Hepatocyte (in vitro differentiated cells): ENCODE measurements around the gene BID. TPM values are rescaled to one million over a fixed set of nuclear protein-coding genes. Genes with fewer than 3 reads are reported as not detected.

Experiments used
- DNase-seq: peaks from one replicate; pipeline ENCODE4 v3.0.0-alpha.2; 2016; ENCODE audit warnings: low spot score
- H2AFZ ChIP-seq: fragments of 200-600 bp; sonication (generic); 2 replicates; pipeline ENCODE4 v1.6.0; 2016; ENCODE audit warnings: antibody characterized with exemption, mild to moderate bottlenecking
- H3K27ac ChIP-seq: fragments of 200-600 bp; sonication (generic); 2 replicates; pipeline ENCODE4 v1.5.1; 2016; ENCODE audit warnings: mild to moderate bottlenecking
- H3K27me3 ChIP-seq: fragments of 200-600 bp; sonication (generic); 2 replicates; pipeline ENCODE4 v1.6.1; 2016
- H3K36me3 ChIP-seq: fragments of 200-600 bp; sonication (generic); replicated peaks from 2 replicates; pipeline ENCODE4 v1.5.1; 2016; ENCODE audit warnings: low read depth; ENCODE audit not compliant: insufficient read depth
- H3K4me1 ChIP-seq: fragments of 200-600 bp; sonication (generic); 2 replicates; pipeline ENCODE4 v1.5.1; 2016; ENCODE audit warnings: mild to moderate bottlenecking, moderate library complexity; ENCODE audit not compliant: insufficient read depth
- H3K4me2 ChIP-seq: fragments of 200-600 bp; sonication (generic); 2 replicates; pipeline ENCODE4 v1.6.0; 2016
- H3K4me3 ChIP-seq: fragments of 200-600 bp; sonication (generic); 2 replicates; pipeline ENCODE4 v1.5.1; 2016; ENCODE audit warnings: mild to moderate bottlenecking
- H3K79me2 ChIP-seq: fragments of 200-600 bp; sonication (generic); 2 replicates; pipeline ENCODE4 v1.6.0; 2017; ENCODE audit warnings: mild to moderate bottlenecking
- H3K9me2 ChIP-seq: fragments of 200-600 bp; sonication (generic); replicated peaks from 2 replicates; pipeline ENCODE4 v1.6.0; 2017; ENCODE audit warnings: mild to moderate bottlenecking; ENCODE audit not compliant: insufficient read depth
- H3K9me3 ChIP-seq: fragments of 200-600 bp; sonication (generic); 2 replicates; pipeline ENCODE4 v1.5.1; 2016; ENCODE audit warnings: low read depth, mild to moderate bottlenecking
- H4K20me1 ChIP-seq: fragments of 200-600 bp; sonication (generic); 2 replicates; pipeline ENCODE4 v1.6.0; 2016; ENCODE audit warnings: mild to moderate bottlenecking; ENCODE audit not compliant: insufficient read depth, poor library complexity, severe bottlenecking
- EZH2 ChIP-seq: fragments of 200-600 bp; sonication (generic); IDR thresholded peaks from 2 replicates; pipeline ENCODE4 v1.6.1; 2016; ENCODE audit warnings: antibody characterized with exemption, mild to moderate bottlenecking, borderline replicate concordance
- EZH2phosphoT487 ChIP-seq: fragments of 200-600 bp; sonication (generic); IDR thresholded peaks from one replicate; pipeline ENCODE4 v1.6.1; 2018; ENCODE audit warnings: antibody characterized with exemption, mild to moderate bottlenecking, low read depth, moderate library complexity; ENCODE audit not compliant: unreplicated experiment, severe bottlenecking
- WGBS: methylation state at CpG from one replicate; pipeline ENCODE4 v1.1.6; 2016; ENCODE audit warnings: low lambda C conversion rate; ENCODE audit errors: missing lambda C conversion rate; 5-methylcytosine and 5-hydroxymethylcytosine counted together
- polyA plus RNA-seq: library from polyadenylated mRNA; unstranded; fragments of >200 nt; fragmentation: Nextera tagmentation; extraction: Ambion mirVana; gene quantifications from 2 replicates; pipeline ENCODE4 v1.2.1, GENCODE V29; 2016
- total RNA-seq: library from RNA; depleted of rRNA; stranded (reverse); fragments of >200 nt; gene quantifications from 2 replicates; pipeline ENCODE4 v1.2.3, GENCODE V29; 2014
- TF ChIP-seq, protein P1 (sequence below): fragments of 200-600 bp; sonication (generic); IDR thresholded peaks from 2 replicates; pipeline ENCODE4 v1.5.1; 2016; ENCODE audit warnings: antibody characterized with exemption, mild to moderate bottlenecking; ENCODE audit not compliant: poor library complexity

The BID gene
- total and polyA plus RNA-seq, 2 experiments from 2014 or later, result 34.5 to 55.5 TPM

DNA sequence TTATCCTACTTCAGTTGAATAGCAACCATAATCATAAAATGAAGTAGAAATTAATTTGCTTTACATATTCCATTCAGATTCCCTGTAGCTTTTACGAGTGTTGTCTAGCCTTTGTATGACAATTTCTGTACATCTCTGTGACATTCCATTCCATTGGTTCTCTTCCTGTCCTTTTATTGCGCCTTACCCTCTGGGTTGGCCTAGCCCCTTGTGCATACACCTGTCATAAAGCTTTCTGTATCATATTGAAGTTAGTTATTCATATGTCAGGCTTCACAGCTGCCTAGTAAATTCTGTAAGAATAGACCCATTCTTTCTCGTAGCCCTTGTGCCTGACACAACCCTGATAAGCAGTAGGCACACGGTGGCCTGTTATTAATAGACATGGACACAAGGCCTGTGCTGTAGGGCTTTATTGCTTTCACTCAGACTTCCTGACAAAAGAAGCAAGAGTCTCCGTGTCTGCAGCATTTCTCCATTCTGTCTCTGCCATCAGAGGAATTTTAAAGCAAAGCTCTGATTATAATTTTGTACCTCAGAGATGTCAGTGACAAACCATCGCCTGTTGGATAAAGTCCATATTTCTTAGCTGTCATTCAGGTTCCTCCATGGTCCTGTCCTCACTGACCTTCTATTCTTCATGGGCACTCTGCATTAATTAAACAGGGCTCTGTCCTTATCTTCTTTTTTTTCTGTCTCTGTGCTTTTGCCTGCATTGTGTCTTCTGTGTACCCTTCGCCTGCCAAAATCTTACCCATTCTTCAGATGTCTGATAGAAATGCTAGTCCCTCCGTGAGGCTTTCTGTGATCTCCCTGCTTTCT, 49.4 kb downstream of the BID start:
- H3K79me2 ChIP-seq, result no peaks in the 10 kb centered on the region

DNA sequence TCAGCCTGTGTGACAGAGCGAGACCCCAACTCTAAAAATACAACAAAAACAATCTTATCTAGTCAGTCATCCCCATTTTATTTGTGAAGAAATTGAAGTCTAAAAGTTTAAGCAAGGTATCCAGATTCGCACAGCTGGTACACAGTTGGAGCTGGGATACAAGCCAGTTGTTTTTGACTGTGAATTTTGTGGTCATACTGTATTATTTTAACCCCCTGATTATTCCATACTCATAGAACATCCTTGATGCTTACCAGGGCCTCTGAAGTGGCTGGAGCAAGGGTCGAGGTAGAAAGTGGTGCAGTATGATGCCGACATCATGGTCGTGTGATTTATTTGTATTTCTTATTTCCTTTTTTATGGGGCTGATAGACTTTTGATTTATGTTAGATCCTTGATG, 50.0 kb downstream of the BID start:
- no peak overlapping the region for H3K4me3 ChIP-seq
- H4K20me1 ChIP-seq, result no peaks in the 10 kb centered on the region
- DNase-seq, result no peak
- H3K4me2 ChIP-seq, result no peak overlapping the region
- H3K4me1 ChIP-seq, result no peaks in the 10 kb centered on the region
- no peaks in the 10 kb centered on the region for H3K9me3 ChIP-seq
- 94% methylated on average over 5 of the region's 5 CpGs for WGBS
- H3K9me2 ChIP-seq, result no peaks in the 10 kb centered on the region
- H3K27ac ChIP-seq, result peak overlapping the region; percentile 76
- H3K27me3 ChIP-seq, result no peaks in the 10 kb centered on the region
- TF ChIP-seq, protein P1, sequence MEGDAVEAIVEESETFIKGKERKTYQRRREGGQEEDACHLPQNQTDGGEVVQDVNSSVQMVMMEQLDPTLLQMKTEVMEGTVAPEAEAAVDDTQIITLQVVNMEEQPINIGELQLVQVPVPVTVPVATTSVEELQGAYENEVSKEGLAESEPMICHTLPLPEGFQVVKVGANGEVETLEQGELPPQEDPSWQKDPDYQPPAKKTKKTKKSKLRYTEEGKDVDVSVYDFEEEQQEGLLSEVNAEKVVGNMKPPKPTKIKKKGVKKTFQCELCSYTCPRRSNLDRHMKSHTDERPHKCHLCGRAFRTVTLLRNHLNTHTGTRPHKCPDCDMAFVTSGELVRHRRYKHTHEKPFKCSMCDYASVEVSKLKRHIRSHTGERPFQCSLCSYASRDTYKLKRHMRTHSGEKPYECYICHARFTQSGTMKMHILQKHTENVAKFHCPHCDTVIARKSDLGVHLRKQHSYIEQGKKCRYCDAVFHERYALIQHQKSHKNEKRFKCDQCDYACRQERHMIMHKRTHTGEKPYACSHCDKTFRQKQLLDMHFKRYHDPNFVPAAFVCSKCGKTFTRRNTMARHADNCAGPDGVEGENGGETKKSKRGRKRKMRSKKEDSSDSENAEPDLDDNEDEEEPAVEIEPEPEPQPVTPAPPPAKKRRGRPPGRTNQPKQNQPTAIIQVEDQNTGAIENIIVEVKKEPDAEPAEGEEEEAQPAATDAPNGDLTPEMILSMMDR, result no peak
- TF ChIP-seq EZH2 (no peak), EZH2phosphoT487 (no peak)
- H2AFZ ChIP-seq, result no peak overlapping the region
- no peaks in the 10 kb centered on the region for H3K36me3 ChIP-seq
- H3K79me2 ChIP-seq, result no peaks in the 10 kb centered on the region

More for the DNA sequence above, 49.4 kb downstream of the BID start:
- WGBS, result 62% methylated on average over 8 of the region's 8 CpGs
- H3K9me2 ChIP-seq, result no peaks in the 10 kb centered on the region
- no peaks in the 10 kb centered on the region for H3K36me3 ChIP-seq
- no peaks in the 10 kb centered on the region for H3K4me1 ChIP-seq
- TF ChIP-seq EZH2 (no peak), EZH2phosphoT487 (no peak)
- TF ChIP-seq, protein P1, result no peak
- H2AFZ ChIP-seq, result no peak overlapping the region
- no peak for DNase-seq
- H3K27me3 ChIP-seq, result no peaks in the 10 kb centered on the region
- no peak overlapping the region for H3K4me3 ChIP-seq
- H3K4me2 ChIP-seq, result peak overlapping the region; percentile 36
- H3K27ac ChIP-seq, result peak overlapping the region; percentile 76
- H3K9me3 ChIP-seq, result no peaks in the 10 kb centered on the region
- no peaks in the 10 kb centered on the region for H4K20me1 ChIP-seq

DNA sequence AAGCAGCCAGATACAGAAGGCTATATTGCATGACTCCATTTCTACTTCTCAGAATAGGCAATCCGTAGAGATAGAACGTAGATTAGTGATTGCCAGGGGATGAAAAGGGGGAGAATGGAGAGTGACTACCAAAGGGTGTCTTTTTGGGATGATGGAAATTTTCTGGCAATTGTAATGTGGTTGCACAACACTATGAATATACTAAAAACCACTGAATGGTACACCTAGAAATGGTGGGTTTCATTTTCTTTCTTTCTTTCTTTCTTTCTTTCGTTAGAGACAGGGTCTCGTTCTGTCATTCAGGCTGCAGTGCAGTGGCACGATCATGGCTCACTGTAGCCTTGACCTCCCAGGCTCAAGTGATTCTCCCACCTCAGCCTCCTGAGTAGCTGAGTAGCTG, 54.4 kb downstream of the BID start:
- TF ChIP-seq EZH2phosphoT487 (no peak), EZH2 (no peak)
- TF ChIP-seq, protein P1, result no peak
- no peaks in the 10 kb centered on the region for H4K20me1 ChIP-seq
- no peak overlapping the region for H2AFZ ChIP-seq
- H3K79me2 ChIP-seq, result no peaks in the 10 kb centered on the region
- no peaks in the 10 kb centered on the region for H3K4me1 ChIP-seq
- WGBS, result 92% methylated on average over 5 of the region's 5 CpGs
- DNase-seq, result no peak
- H3K4me3 ChIP-seq, result no peak overlapping the region
- no peaks in the 10 kb centered on the region for H3K9me3 ChIP-seq
- no peaks in the 10 kb centered on the region for H3K36me3 ChIP-seq
- no peak overlapping the region for H3K27ac ChIP-seq
- H3K4me2 ChIP-seq, result no peak overlapping the region
- H3K9me2 ChIP-seq, result no peaks in the 10 kb centered on the region
- no peaks in the 10 kb centered on the region for H3K27me3 ChIP-seq
